Fibroblast of skin of left quadriceps (primary cell): Measurements from ENCODE around the gene SERINC5.
"Not testable (repeated sequence)": the region's sequence is repeated elsewhere in the genome, so short reads cannot be mapped to it uniquely, and the experiment has no call there.

Experiments used
- DNase-seq, 2 experiments: peaks; one replicate each; pipeline ENCODE4 v3.0.0-alpha.2; 2013; ENCODE audit warnings: low read depth in 2 of 2

Gene SERINC5

DNA sequence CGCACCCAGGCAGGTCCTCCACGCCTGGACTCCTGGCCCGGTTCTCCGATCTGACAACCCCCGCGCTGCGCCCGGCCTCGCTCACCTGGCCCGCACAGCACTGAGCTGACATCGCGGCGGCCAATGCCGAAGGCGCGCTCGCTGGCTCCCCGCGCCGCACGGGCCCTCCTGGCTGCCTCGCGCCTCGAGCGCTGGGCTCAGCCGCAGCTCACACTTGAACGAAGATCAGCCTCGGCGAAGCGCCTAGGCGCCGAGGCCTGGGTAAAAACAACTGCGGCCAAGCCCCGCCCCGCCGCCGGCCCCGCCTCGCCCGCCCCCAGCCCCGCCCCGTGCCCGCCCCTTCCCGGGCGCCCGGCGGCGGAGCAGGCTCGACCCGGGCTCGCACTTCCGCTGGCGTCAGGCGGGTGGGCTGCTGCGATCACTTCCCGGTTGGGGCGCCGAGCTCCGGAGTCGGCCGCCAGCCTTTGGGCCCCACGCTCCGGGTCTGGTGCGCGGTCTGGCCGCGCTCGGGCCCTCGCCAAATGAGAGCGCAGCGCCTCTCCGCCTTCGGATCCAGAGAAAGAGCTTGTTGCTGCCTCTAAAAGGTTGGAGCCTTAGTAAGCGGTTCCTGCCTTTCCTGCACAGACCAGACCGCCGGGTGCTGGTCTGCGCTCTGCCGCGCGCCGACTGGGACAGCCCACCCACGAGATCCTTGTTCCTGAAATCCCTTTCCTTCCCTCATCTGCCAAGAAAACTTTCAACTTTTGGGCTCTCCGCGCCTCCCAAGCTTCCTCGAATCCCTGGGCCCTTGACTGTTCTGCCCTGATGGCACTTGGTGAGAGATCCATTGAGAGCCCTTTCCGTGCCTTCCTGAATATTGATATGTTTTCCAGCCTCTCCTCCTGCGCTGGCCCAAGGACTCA, at the start of gene SERINC5:
SERINC5 (minus strand) TSS at position 238 of the 902 bp plus-strand sequence; CDS start at position 112, 126 bp downstream.
- DNase-seq = peak; percentile 50 to 54

- no peak for DNase-seq
These were observed 46.8 kb upstream of the SERINC5 start for GRCh38 chr5:80302636-80303035.

- DNase-seq = not testable (repeated sequence)
These were observed 45.5 kb upstream of the SERINC5 start for GRCh38 chr5:80301342-80301741.

DNA sequence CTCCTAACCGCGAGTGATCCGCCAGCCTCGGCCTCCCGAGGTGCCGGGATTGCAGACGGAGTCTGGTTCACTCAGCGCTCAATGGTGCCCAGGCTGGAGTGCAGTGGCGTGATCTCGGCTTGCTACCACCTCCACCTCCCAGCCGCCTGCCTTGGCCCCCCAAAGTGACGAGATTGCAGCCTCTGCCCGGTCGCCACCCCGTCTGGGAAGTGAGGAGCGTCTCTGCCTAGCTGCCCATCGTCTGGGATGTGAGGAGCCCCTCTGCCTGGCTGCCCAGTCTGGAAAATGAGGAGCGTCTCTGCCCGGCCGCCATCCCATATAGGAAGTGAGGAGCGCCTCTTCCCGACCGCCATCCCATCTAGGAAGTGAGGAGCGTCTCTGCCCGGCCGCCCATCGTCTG, 44.9 kb upstream of the SERINC5 start:
- DNase-seq = not testable (repeated sequence)

DNA sequence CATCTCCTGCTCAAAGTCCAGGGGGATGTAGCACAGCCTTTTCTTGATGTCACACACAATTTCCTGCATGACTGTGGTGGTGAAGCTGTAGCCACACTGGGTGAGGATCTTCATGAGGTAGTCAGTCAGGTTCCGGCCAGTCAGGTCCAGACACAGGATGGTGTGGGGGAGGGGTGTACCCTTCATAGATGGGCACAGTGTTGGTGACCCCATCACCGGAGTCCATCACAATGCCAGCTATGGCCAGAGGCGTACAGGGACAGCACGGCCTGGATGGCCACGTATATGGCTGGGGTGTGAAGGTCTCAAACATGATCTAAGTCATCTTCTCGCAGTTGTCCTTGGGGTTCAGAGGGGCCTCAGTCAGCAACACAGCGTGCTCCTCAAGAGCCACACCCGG, 44.3 kb upstream of the SERINC5 start:
- no peak for DNase-seq

GRCh38 chr5:80299601-80300000, 43.8 kb upstream of the SERINC5 start:
- no peak for DNase-seq

GRCh38 chr5:80296121-80296520, 40.3 kb upstream of the SERINC5 start:
- DNase-seq = no peak

- DNase-seq = no peak
These were observed 35.9 kb upstream of the SERINC5 start for GRCh38 chr5:80291761-80292160.

GRCh38 chr5:80289320-80289719, 33.5 kb upstream of the SERINC5 start:
- no peak for DNase-seq

GRCh38 chr5:80288177-80288576, 32.3 kb upstream of the SERINC5 start:
- no peak for DNase-seq

GRCh38 chr5:80284720-80285119, 28.9 kb upstream of the SERINC5 start:
- DNase-seq = no peak

DNA sequence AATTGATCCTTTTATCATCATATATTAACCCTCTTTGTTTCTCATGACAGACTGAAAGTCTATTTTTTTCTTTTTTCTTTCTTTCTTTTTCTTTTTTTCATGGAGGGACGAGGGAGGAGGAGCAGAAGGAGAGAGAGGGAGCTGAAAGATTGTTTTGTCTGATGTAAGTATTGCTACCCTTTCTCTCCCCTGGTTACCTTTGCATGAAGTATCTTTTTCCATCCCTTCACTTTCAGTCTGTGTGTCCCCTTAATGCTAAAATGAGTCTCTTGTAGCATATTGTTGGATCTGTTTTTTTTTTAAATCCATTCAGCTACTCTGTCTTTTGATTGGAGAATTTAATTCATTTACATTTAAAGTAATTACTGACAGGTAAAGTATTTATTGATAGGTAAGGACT, 27.5 kb upstream of the SERINC5 start:
- no peak for DNase-seq

DNA sequence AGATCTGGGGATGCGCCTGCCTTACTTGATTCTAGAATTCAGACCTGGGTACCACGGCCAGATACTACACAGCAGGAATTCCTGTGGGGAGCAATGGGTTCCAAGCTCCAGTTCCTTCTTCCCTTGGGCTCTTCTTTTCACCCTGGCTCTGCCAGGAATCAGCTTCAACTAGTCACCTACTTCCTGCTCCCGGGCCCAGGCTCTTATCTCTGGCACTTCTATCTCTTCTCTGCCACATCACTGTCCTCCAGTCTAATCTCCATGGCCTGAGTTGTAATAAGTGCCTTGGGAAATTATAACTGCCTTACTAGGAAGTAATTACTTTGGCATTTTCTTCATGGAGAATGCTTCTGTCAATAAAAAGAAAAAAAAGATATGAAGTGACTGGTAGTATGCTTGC, 26.2 kb upstream of the SERINC5 start:
- DNase-seq = no peak

- DNase-seq = no peak
These were observed 21.3 kb upstream of the SERINC5 start for GRCh38 chr5:80277191-80277590.

DNA sequence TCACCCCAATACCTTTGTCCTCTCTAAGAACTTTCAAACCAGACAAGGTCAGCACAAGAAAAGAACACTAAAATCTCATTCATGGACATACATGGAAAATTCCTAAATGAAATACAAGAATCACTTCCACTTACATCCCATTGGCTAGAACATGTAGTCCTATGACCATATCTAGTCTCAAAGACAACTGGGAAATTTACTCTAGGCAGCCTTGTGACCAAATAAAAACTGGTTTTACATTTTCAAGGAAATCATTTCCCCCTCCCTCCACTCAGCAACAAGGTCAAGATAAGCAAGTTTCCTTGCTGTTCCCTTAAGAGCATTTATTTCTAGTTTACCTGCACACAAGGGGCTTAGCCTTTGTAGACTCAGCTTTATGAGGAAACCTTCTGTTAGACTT, 20.3 kb upstream of the SERINC5 start:
- no peak for DNase-seq

DNA sequence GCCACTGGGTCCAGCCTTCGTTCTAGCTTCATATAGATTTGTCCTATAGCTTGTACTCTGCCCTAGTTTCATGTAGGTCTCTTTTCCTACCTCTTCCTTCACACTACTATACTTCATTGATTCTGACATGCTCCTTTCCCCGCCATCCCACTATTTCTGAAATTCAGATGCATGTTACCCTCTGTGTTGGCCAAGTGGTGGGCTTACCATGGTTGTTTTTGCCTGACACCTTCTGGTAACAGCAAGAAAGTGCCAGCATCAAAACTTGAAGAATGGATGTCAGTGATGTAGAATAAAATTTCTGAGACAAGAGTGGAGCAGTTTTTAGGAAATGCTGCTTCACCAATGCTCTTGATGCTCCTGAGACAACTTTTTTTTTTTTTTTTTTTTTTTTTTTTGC, 19.5 kb upstream of the SERINC5 start:
- DNase-seq = no peak

DNA sequence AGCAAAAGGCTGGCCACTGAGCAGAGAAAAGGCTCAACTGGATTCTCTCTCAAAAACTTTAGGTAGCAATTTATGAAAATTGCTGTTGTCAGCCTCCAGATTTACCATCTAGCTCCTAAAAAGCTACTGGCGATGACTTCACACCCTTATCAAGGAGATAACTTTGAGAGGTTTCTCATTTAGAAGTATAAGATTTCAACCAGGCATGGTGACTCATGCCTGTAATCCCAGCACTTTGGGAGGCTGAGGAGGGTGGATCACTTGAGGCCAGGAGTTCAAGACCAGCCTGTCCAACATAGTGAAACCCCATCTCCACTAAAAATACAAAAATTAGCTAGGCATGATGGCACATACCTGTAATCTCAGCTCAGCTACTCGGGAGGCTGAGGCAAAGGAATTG, 14.7 kb upstream of the SERINC5 start:
- not testable (repeated sequence) for DNase-seq

- no peak for DNase-seq
These were observed 14.2 kb upstream of the SERINC5 start for GRCh38 chr5:80269991-80270438.

DNA sequence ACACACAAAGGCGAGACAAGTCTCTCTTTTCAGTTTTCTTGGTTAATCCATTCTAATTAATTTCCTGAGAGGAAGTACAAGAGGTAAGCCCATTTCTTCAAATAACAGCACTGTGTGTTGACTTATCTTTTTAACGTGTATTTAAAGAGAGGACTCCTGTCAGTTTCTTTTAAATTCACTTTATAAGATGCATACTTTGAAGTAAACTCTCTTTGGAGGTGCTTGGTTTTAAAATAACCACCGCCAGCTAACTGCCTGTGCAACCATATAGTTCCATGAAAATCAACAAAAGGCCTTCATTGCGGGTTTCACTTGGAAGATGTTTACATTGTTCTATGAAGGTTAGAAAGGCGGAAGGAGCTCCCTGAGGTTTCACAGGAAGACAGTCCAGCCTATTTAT, 13.1 kb upstream of the SERINC5 start:
- no peak for DNase-seq

- DNase-seq = no peak
These were observed 10.7 kb upstream of the SERINC5 start for GRCh38 chr5:80266566-80266965.

DNA sequence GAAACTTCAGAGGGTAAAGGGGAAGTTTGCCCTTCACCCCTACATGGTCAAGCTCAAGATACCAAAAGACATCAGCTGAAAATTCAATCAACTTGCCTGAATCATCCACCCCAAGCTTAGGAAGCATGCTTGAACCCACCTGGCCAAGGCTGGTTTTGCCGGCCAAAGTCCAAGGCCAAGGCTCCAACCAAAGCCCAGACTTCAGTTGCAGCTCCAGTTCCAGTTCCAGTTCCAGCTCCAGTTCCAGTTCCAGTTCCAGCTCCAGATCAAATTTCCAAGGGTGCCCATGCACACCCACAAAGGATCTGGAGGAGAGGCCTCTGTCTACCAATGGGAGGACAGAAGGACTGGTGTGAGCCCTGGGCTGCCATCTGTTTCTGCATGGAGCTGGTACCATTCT, 4.6 kb upstream of the SERINC5 start:
- DNase-seq = no peak

- no peak for DNase-seq
These were observed 3.8 kb upstream of the SERINC5 start for GRCh38 chr5:80259511-80260203.

DNA sequence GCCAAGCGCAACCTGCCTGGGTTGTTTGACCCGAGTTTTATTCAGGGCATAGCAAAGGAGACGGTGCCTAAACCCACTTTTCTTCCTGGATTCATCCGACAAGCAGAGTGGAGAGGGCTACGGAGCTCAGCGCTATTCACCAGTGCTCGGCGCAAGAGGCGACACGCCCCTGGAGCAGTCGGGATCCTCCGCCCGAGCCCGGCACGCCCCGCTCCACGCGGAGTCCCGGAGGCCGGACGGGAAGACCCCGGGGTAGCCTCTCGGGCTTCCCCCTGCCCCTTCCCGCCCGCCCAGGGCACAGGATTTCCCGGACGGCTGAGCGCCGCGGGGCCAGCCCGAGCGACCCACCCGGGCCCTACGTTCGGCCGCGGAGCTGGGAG, 427 bp downstream of the SERINC5 start:
- no peak for DNase-seq
